Progenitor cell of endocrine pancreas (in vitro differentiated cells): ENCODE measurements around the gene FANCB. TPM values are rescaled to one million over a fixed set of nuclear protein-coding genes. Genes with fewer than 3 reads are reported as not detected.

Experiments used
- DNase-seq: peaks from one replicate; pipeline ENCODE4 v3.0.0; 2021; ENCODE audit warnings: low spot score; ENCODE audit not compliant: unreplicated experiment
- H3K27ac Mint-ChIP-seq: 2 replicates; pipeline ENCODE4 v1.8.0; 2021; ENCODE audit warnings: mild to moderate bottlenecking, moderate library complexity, mixed read lengths
- H3K27me3 Mint-ChIP-seq: 2 replicates; pipeline ENCODE4 v1.8.0; 2021; ENCODE audit warnings: mixed read lengths
- H3K36me3 Mint-ChIP-seq: 2 replicates; pipeline ENCODE4 v1.8.0; 2022; ENCODE audit warnings: mixed read lengths; ENCODE audit not compliant: insufficient read depth
- H3K4me1 Mint-ChIP-seq: 2 replicates; pipeline ENCODE4 v1.8.0; 2021; ENCODE audit warnings: low read depth, mixed read lengths
- H3K4me3 Mint-ChIP-seq: 2 replicates; pipeline ENCODE4 v1.8.0; 2021; ENCODE audit warnings: low read depth, mild to moderate bottlenecking, moderate library complexity, mixed read lengths
- H3K9me3 Mint-ChIP-seq: 2 replicates; pipeline ENCODE4 v1.8.0; 2021; ENCODE audit warnings: low read depth, mixed read lengths
- CTCF ChIP-seq: fragments of 200-600 bp; sonication (generic); IDR thresholded peaks from one replicate; pipeline ENCODE4 v1.5.0; 2021; ENCODE audit warnings: antibody characterized with exemption, mild to moderate bottlenecking; ENCODE audit not compliant: unreplicated experiment
- long read RNA-seq: library from polyadenylated mRNA; unstranded; transcript quantifications from one replicate; pipeline ENCODE4 v2.0.0, GENCODE V29; 2020
- total RNA-seq: library from RNA; stranded (reverse); gene quantifications from 2 replicates; pipeline ENCODE4 v1.2.1, GENCODE V29; 2021

FANCB gene
- 6.6 and 8.0 TPM in 2 replicates for total RNA-seq
- long read RNA-seq, partial matches to known transcripts: 3 of 10 reads
- long read RNA-seq, other reads (novel, unspliced or antisense): 4 of 10 reads

- Mint-ChIP-seq H3K27me3 (no peaks in the 10 kb centered on the region), H3K27ac (peak within 1 kb of the TSS; percentile 71), H3K4me1 (peaks cover 2% of the 10 kb centered on the region), H3K9me3 (peaks cover 23% of the 10 kb centered on the region), H3K4me3 (peak within 1 kb of the TSS; percentile 85), H3K36me3 (peaks cover 3% of the 10 kb centered on the region)
- DNase-seq: peak; percentile 86
- TF ChIP-seq CTCF: no peak
These were observed at the start of gene FANCB, which contains the start of gene MOSPD2 for GRCh38 chrX:14872851-14873675. Gene FANCB, minus strand, starts transcription at chrX:14873069. Its CDS starts 7,559 bp downstream, at chrX:14865510. Gene MOSPD2, plus strand, starts transcription at chrX:14873421. Its CDS starts 108 bp downstream, at chrX:14873529.

GRCh38 chrX:14922437-14922836 is 49.6 kb upstream of the FANCB start:
- Mint-ChIP-seq H3K27me3 (no peaks in the 10 kb centered on the region), H3K4me3 (no peak overlapping the region), H3K36me3 (peaks cover 3% of the 10 kb centered on the region), H3K9me3 (peaks cover 6% of the 10 kb centered on the region), H3K27ac (no peak overlapping the region), H3K4me1 (no peaks in the 10 kb centered on the region)
- no peak for DNase-seq
- TF ChIP-seq CTCF: no peak

GRCh38 chrX:14920196-14920595 is 47.3 kb upstream of the FANCB start:
- Mint-ChIP-seq H3K36me3 (peaks cover 6% of the 10 kb centered on the region), H3K4me3 (no peak overlapping the region), H3K27me3 (no peaks in the 10 kb centered on the region), H3K9me3 (peaks cover 6% of the 10 kb centered on the region), H3K27ac (no peak overlapping the region), H3K4me1 (no peaks in the 10 kb centered on the region)
- TF ChIP-seq CTCF: no peak
- no peak for DNase-seq

GRCh38 chrX:14919407-14919806 is 46.5 kb upstream of the FANCB start:
- Mint-ChIP-seq H3K36me3 (peaks cover 6% of the 10 kb centered on the region), H3K27ac (no peak overlapping the region), H3K27me3 (no peaks in the 10 kb centered on the region), H3K4me1 (no peaks in the 10 kb centered on the region), H3K4me3 (no peak overlapping the region), H3K9me3 (peaks cover 6% of the 10 kb centered on the region)
- no peak for TF ChIP-seq CTCF
- DNase-seq: no peak

GRCh38 chrX:14916017-14916674 is 43.3 kb upstream of the FANCB start:
- Mint-ChIP-seq H3K27me3 (no peaks in the 10 kb centered on the region), H3K9me3 (peaks cover 4% of the 10 kb centered on the region)
- TF ChIP-seq CTCF: no peak

More at GRCh38 chrX:14916017-14916674, 43.3 kb upstream of the FANCB start:
- DNase-seq: no peak
- Mint-ChIP-seq H3K4me1 (no peaks in the 10 kb centered on the region), H3K36me3 (peaks cover 6% of the 10 kb centered on the region), H3K4me3 (no peak overlapping the region), H3K27ac (no peak overlapping the region)
